HEK293 (cell line): Measurements from ENCODE around the gene RIPOR3.

ENCODE experiments used
- CTCF ChIA-PET: fragments of 350-600 bp; formaldehyde crosslinking; extraction: SDS; loops from one replicate; lab custom pipeline; 2021; ENCODE audit warnings: antibody characterized with exemption; lab: Yijun Ruan, JAX
- POLR2A ChIA-PET: fragments of 300-600 bp; formaldehyde crosslinking; extraction: SDS; loops from one replicate; lab custom pipeline; 2020; ENCODE audit warnings: antibody characterized with exemption, inconsistent platforms; lab: Yijun Ruan, JAX
- H3K27ac ChIP-seq: fragments of 200-500 bp; sonication (Bioruptor generic); 2 replicates; pipeline ENCODE4 v1.5.1; 2014; ENCODE audit warnings: low read depth, low read length, control low read depth, inconsistent platforms; ENCODE audit errors: extremely low read depth
- H3K36me3 ChIP-seq, 2 experiments: fragments of 200-500 bp in 1 of 2; sonication (Bioruptor generic) in 1 of 2; 1 replicate in 1 of 2; 2 replicates in 1 of 2; pipeline ENCODE4 v1.5.1; 2014 to 2017; ENCODE audit warnings: inconsistent platforms in 2 of 2, low read length in 2 of 2; ENCODE audit not compliant: control insufficient read depth in 2 of 2, insufficient read depth in 1 of 2
- H3K4me1 ChIP-seq: fragments of 200-500 bp; sonication (Bioruptor generic); 2 replicates; pipeline ENCODE4 v1.5.1; 2014; ENCODE audit warnings: mild to moderate bottlenecking, low read length, inconsistent platforms; ENCODE audit not compliant: control insufficient read depth, insufficient read depth
- H3K4me3 ChIP-seq: 2 replicates; pipeline ENCODE4 v1.5.1; 2011; ENCODE audit warnings: low read depth, mild to moderate bottlenecking, control low read depth, low read length, moderate library complexity
- H3K9me3 ChIP-seq: fragments of 200-500 bp; sonication (Bioruptor generic); 2 replicates; pipeline ENCODE4 v1.5.1; 2014; ENCODE audit warnings: low read depth, low read length, inconsistent platforms; ENCODE audit not compliant: control insufficient read depth, insufficient read depth
- ATF2 ChIP-seq: fragments of 450-650 bp; formaldehyde crosslinking; IDR thresholded peaks from 2 replicates; pipeline ENCODE4 v1.5.1; 2016; ENCODE audit warnings: missing biosample characterization, missing genetic modification characterization, low read depth
- GLIS1 ChIP-seq: fragments of 450-650 bp; formaldehyde crosslinking; IDR thresholded peaks from 2 replicates; pipeline ENCODE4 v1.5.1; 2016; ENCODE audit warnings: missing biosample characterization, missing genetic modification characterization
- SCRT1 ChIP-seq: fragments of 450-650 bp; formaldehyde crosslinking; IDR thresholded peaks from 2 replicates; pipeline ENCODE4 v1.5.1; 2016; ENCODE audit warnings: missing biosample characterization, missing genetic modification characterization, borderline replicate concordance
- SP7 ChIP-seq: fragments of 450-650 bp; formaldehyde crosslinking; IDR thresholded peaks from 2 replicates; pipeline ENCODE4 v1.5.1; 2016; ENCODE audit warnings: missing biosample characterization, missing genetic modification characterization
- ZBTB1 ChIP-seq: fragments of 450-650 bp; formaldehyde crosslinking; IDR thresholded peaks from 2 replicates; pipeline ENCODE4 v1.5.1; 2016; ENCODE audit warnings: missing biosample characterization, missing genetic modification characterization
- ZBTB17 ChIP-seq: fragments of 450-650 bp; formaldehyde crosslinking; IDR thresholded peaks from 2 replicates; pipeline ENCODE4 v1.5.1; 2016; ENCODE audit warnings: missing biosample characterization, missing genetic modification characterization
- ZBTB21 ChIP-seq: fragments of 450-650 bp; formaldehyde crosslinking; IDR thresholded peaks from 2 replicates; pipeline ENCODE4 v1.5.1; 2017; ENCODE audit warnings: missing biosample characterization, missing genetic modification characterization
- ZBTB48 ChIP-seq: fragments of 450-650 bp; formaldehyde crosslinking; IDR thresholded peaks from 2 replicates; pipeline ENCODE4 v1.5.1; 2016; ENCODE audit warnings: missing biosample characterization, missing genetic modification characterization
- ZNF114 ChIP-seq: fragments of 450-650 bp; formaldehyde crosslinking; IDR thresholded peaks from 2 replicates; pipeline ENCODE4 v1.5.0; 2017; ENCODE audit warnings: missing biosample characterization, missing genetic modification characterization
- ZNF169 ChIP-seq: fragments of 450-650 bp; formaldehyde crosslinking; IDR thresholded peaks from 2 replicates; pipeline ENCODE4 v1.5.1; 2016; ENCODE audit warnings: missing biosample characterization, missing genetic modification characterization
- ZNF211 ChIP-seq: fragments of 450-650 bp; formaldehyde crosslinking; IDR thresholded peaks from 2 replicates; pipeline ENCODE4 v1.5.1; 2016; ENCODE audit warnings: low read depth, missing biosample characterization, missing genetic modification characterization
- ZNF335 ChIP-seq: fragments of 450-650 bp; formaldehyde crosslinking; conservative IDR thresholded peaks from 2 replicates; pipeline ENCODE4 v1.5.1; 2016; ENCODE audit warnings: missing biosample characterization, missing genetic modification characterization
- ZNF398 ChIP-seq: fragments of 450-650 bp; formaldehyde crosslinking; IDR thresholded peaks from 2 replicates; pipeline ENCODE4 v1.5.1; 2017; ENCODE audit warnings: missing biosample characterization, missing genetic modification characterization
- ZNF510 ChIP-seq: fragments of 450-650 bp; formaldehyde crosslinking; IDR thresholded peaks from 2 replicates; pipeline ENCODE4 v1.5.1; 2018; ENCODE audit warnings: mild to moderate bottlenecking, missing genetic modification characterization, missing biosample characterization; ENCODE audit not compliant: insufficient replicate concordance
- ZNF513 ChIP-seq: fragments of 450-650 bp; IDR thresholded peaks from 2 replicates; pipeline ENCODE4 v1.5.1; 2018; ENCODE audit warnings: missing biosample characterization, missing genetic modification characterization
- ZNF521 ChIP-seq: fragments of 450-650 bp; formaldehyde crosslinking; IDR thresholded peaks from 2 replicates; pipeline ENCODE4 v1.5.1; 2017; ENCODE audit warnings: missing biosample characterization, mild to moderate bottlenecking, missing genetic modification characterization
- ZNF544 ChIP-seq: fragments of 450-650 bp; formaldehyde crosslinking; IDR thresholded peaks from 2 replicates; pipeline ENCODE4 v1.5.0; 2017; ENCODE audit warnings: missing biosample characterization, missing genetic modification characterization
- ZNF558 ChIP-seq: fragments of 450-650 bp; formaldehyde crosslinking; IDR thresholded peaks from 2 replicates; pipeline ENCODE4 v1.5.1; 2016; ENCODE audit warnings: missing biosample characterization, missing genetic modification characterization
- ZNF623 ChIP-seq: fragments of 450-650 bp; formaldehyde crosslinking; IDR thresholded peaks from 2 replicates; pipeline ENCODE4 v1.5.1; 2016; ENCODE audit warnings: missing biosample characterization, missing genetic modification characterization
- ZNF704 ChIP-seq: fragments of 450-650 bp; formaldehyde crosslinking; IDR thresholded peaks from 2 replicates; pipeline ENCODE4 v1.5.1; 2016; ENCODE audit warnings: missing biosample characterization, missing genetic modification characterization
- ZNF843 ChIP-seq: fragments of 450-650 bp; formaldehyde crosslinking; IDR thresholded peaks from 2 replicates; pipeline ENCODE4 v1.5.1; 2016; ENCODE audit warnings: missing biosample characterization, missing genetic modification characterization
- ZSCAN16 ChIP-seq: fragments of 450-650 bp; formaldehyde crosslinking; IDR thresholded peaks from 2 replicates; pipeline ENCODE4 v1.5.1; 2016; ENCODE audit warnings: missing biosample characterization, missing genetic modification characterization
- ZSCAN23 ChIP-seq: fragments of 450-650 bp; formaldehyde crosslinking; IDR thresholded peaks from 2 replicates; pipeline ENCODE4 v1.5.1; 2016; ENCODE audit warnings: missing biosample characterization, missing genetic modification characterization

Gene RIPOR3

GRCh38 chr20:50723672-50724071 is 32.3 kb upstream of the RIPOR3 start (continued):
- no peak for TF ChIP-seq ZNF558 (tag by site-specific recombination)
- TF ChIP-seq, all 188 proteins: peak for 0

- ChIA-PET CTCF (interaction anchor here (0.6 to 1.4 kb wide), 4 partner anchors 9 to 671 kb away, joined by 3 to 6 read pairs (median 3); no protein-coding TSS in a partner anchor), POLR2A (no interaction called here)
- Histone ChIP-seq H3K27ac (no peak overlapping the region), H3K4me1 (peaks cover 3% of the 10 kb centered on the region; the same call in 1 of the 2 replicates), H3K4me3 (no peak overlapping the region), H3K36me3 (no peaks in the 10 kb centered on the region), H3K9me3 (no peaks in the 10 kb centered on the region)
- TF ChIP-seq ZNF114 (tag by site-specific recombination) (no peak), ZNF623 (tag by site-specific recombination) (no peak), ZBTB1 (tag by site-specific recombination) (no peak), ZNF510 (tag by site-specific recombination) (no peak), GLIS1 (tag by site-specific recombination) (no peak), SP7 (tag by site-specific recombination) (peak; percentile 25; the same call in 1 of the 2 replicates), ZNF544 (tag by site-specific recombination) (no peak), ZNF843 (no peak), ZBTB48 (tag by site-specific recombination) (no peak)
These were observed 31.2 kb upstream of the RIPOR3 start for GRCh38 chr20:50722424-50723155.

- ChIA-PET CTCF (interaction anchor here (1.1 kb wide), 1 partner anchor 8 kb away, joined by 3 read pairs; no protein-coding TSS in a partner anchor), POLR2A (no interaction called here)
- H3K27ac ChIP-seq, result no peak overlapping the region
- TF ChIP-seq ZBTB17 (tag by site-specific recombination) (peak; percentile 44; the same call in 1 of the 2 replicates), ZNF335 (tag by site-specific recombination) (no peak), ZSCAN23 (no peak), ZNF211 (no peak), ZNF843 (no peak), ZNF623 (tag by site-specific recombination) (no peak)
- H3K9me3 ChIP-seq, result no peaks in the 10 kb centered on the region
- H3K36me3 ChIP-seq, result no peaks in the 10 kb centered on the region
- no peak overlapping the region for H3K4me3 ChIP-seq
- H3K4me1 ChIP-seq, result peaks cover 3% of the 10 kb centered on the region; the same call in 1 of the 2 replicates
These were observed 30.5 kb upstream of the RIPOR3 start for GRCh38 chr20:50721881-50722281.

GRCh38 chr20:50720582-50720981 is 29.2 kb upstream of the RIPOR3 start:
- POLR2A ChIA-PET, result interaction anchor here (0.6 kb wide), 1 partner anchor 17 kb away, joined by 3 read pairs; no protein-coding TSS in a partner anchor
- Histone ChIP-seq H3K4me1 (peaks cover 3% of the 10 kb centered on the region; the same call in 1 of the 2 replicates), H3K27ac (no peak overlapping the region), H3K36me3 (no peaks in the 10 kb centered on the region), H3K4me3 (no peak overlapping the region), H3K9me3 (no peaks in the 10 kb centered on the region)
- TF ChIP-seq ZNF704 (tag by site-specific recombination) (no peak), ZNF398 (tag by site-specific recombination) (no peak), SCRT1 (tag by site-specific recombination) (no peak), ZBTB21 (tag by site-specific recombination) (no peak), ATF2 (tag by site-specific recombination) (no peak), ZNF169 (tag by site-specific recombination) (no peak), ZSCAN16 (no peak), ZNF513 (tag by site-specific recombination) (no peak), ZNF521 (tag by site-specific recombination) (no peak), ZBTB48 (tag by site-specific recombination) (no peak)
- CTCF ChIA-PET, result no interaction called here
